SK-N-SH (cell line): ENCODE data around the gene DNAH14. TPM values are rescaled to one million over a fixed set of nuclear protein-coding genes. Genes with fewer than 3 reads are reported as not detected.
"Not testable (repeated sequence)": the region's sequence is repeated elsewhere in the genome, so short reads cannot be mapped to it uniquely, and the experiment has no call there.

Experiments
- CTCF ChIA-PET: fragments of 300-600, 350-600 bp; formaldehyde crosslinking; extraction: SDS; loops from one replicate; lab custom pipeline; 2021; lab: Yijun Ruan, JAX
- POLR2A ChIA-PET: fragments of 350-600 bp; sonication (Branson Sonifier 250); formaldehyde crosslinking; extraction: SDS; loops from one replicate; lab custom pipeline; 2020; ENCODE audit warnings: antibody characterized with exemption, inconsistent platforms; lab: Yijun Ruan, JAX
- DNase-seq: peaks from one replicate; pipeline ENCODE4 v3.0.0; 2012
- H2AFZ ChIP-seq: fragments of 200-600 bp; sonication (generic); 2 replicates; pipeline ENCODE4 v1.8.1; 2016; ENCODE audit warnings: antibody characterized with exemption, mild to moderate bottlenecking, low read depth
- H3F3A ChIP-seq: fragments of 200-600 bp; sonication (generic); replicated peaks from 2 replicates; pipeline ENCODE3; 2016; ENCODE audit warnings: antibody characterized with exemption, mild to moderate bottlenecking; ENCODE audit not compliant: insufficient read depth
- H3K27ac ChIP-seq, 2 experiments: fragments of 200-500 bp in 1 of 2; fragments of 200-600 bp in 1 of 2; sonication (Bioruptor generic) in 1 of 2; sonication (generic), shearing (Covaris generic) in 1 of 2; 2 replicates each; pipeline versions ENCODE4 v1.5.1 to v1.6.1; 2014 to 2016; ENCODE audit warnings: low read depth in 2 of 2, inconsistent platforms in 1 of 2, low read length in 1 of 2, mild to moderate bottlenecking in 1 of 2, mixed read lengths in 1 of 2
- H3K27me3 ChIP-seq: fragments of 200-600 bp; sonication (generic), shearing (Covaris generic); 2 replicates; pipeline ENCODE4 v1.6.1; 2016; ENCODE audit warnings: mixed run types; ENCODE audit not compliant: insufficient read depth
- H3K36me3 ChIP-seq, 2 experiments: fragments of 200-500 bp in 1 of 2; fragments of 200-600 bp in 1 of 2; sonication (Bioruptor generic) in 1 of 2; sonication (generic) in 1 of 2; replicated peaks in 1 of 2; 2 replicates each; pipeline versions ENCODE3 to v1.5.1; 2014 to 2016; ENCODE audit warnings: low read length in 1 of 2, mild to moderate bottlenecking in 1 of 2; ENCODE audit not compliant: insufficient read depth in 2 of 2, control insufficient read depth in 1 of 2
- H3K4me1 ChIP-seq, 2 experiments: fragments of 200-500 bp in 1 of 2; fragments of 200-600 bp in 1 of 2; sonication (Bioruptor generic) in 1 of 2; sonication (generic), shearing (Covaris generic) in 1 of 2; 2 replicates each; pipeline versions ENCODE4 v1.5.1 to v1.6.1; 2014 to 2016; ENCODE audit warnings: low read depth in 1 of 2, low read length in 1 of 2, mixed run types in 1 of 2; ENCODE audit not compliant: insufficient read depth in 2 of 2, control insufficient read depth in 1 of 2
- H3K4me2 ChIP-seq: fragments of 200-600 bp; sonication (generic), shearing (Covaris generic); 2 replicates; pipeline ENCODE4 v1.6.1; 2017; ENCODE audit warnings: mixed run types
- H3K4me3 ChIP-seq, 2 experiments: fragments of 200-500 bp in 1 of 2; fragments of 200-600 bp in 1 of 2; sonication (Bioruptor generic) in 1 of 2; sonication (generic), shearing (Covaris generic) in 1 of 2; 2 replicates each; pipeline versions ENCODE4 v1.5.1 to v1.8.1; 2014 to 2016; ENCODE audit warnings: low read depth in 2 of 2, inconsistent platforms in 1 of 2, low read length in 1 of 2, mild to moderate bottlenecking in 1 of 2, mixed read lengths in 1 of 2, moderate library complexity in 1 of 2
- H3K79me2 ChIP-seq: fragments of 200-600 bp; sonication (generic); 2 replicates; pipeline ENCODE4 v1.8.1; 2017; ENCODE audit warnings: mild to moderate bottlenecking; ENCODE audit not compliant: insufficient read depth
- H3K9ac ChIP-seq: fragments of 200-600 bp; sonication (generic); 2 replicates; pipeline ENCODE4 v1.6.1; 2017; ENCODE audit warnings: mixed run types
- H3K9me2 ChIP-seq: fragments of 200-600 bp; sonication (generic); 2 replicates; pipeline ENCODE4 v1.6.1; 2017; ENCODE audit warnings: mixed run types
- H3K9me3 ChIP-seq: fragments of 200-600 bp; sonication (generic); 2 replicates; pipeline ENCODE4 v1.6.1; 2017; ENCODE audit warnings: mixed run types, mild to moderate bottlenecking, moderate library complexity
- H4K20me1 ChIP-seq: fragments of 200-600 bp; sonication (generic); 2 replicates; pipeline ENCODE4 v1.6.1; 2017; ENCODE audit warnings: mild to moderate bottlenecking, mixed run types; ENCODE audit not compliant: insufficient read depth
- CTCF ChIP-seq: fragments of 200-600 bp; sonication (generic); IDR thresholded peaks from 2 replicates; pipeline ENCODE4 v1.6.1; 2017; ENCODE audit warnings: antibody characterized with exemption, mild to moderate bottlenecking, moderate library complexity
- EP300 ChIP-seq, 2 experiments: IDR thresholded peaks; 2 replicates each; pipeline versions ENCODE4 v1.4.0 to v1.6.1; 2012; ENCODE audit warnings: borderline replicate concordance in 1 of 2, low read depth in 1 of 2, low read length in 1 of 2
- IRF3 ChIP-seq: fragments of 150-350 bp; IDR thresholded peaks from 2 replicates; pipeline ENCODE4 v1.6.1; 2016; ENCODE audit warnings: mild to moderate bottlenecking, low read depth, low read length
- JUND ChIP-seq: IDR thresholded peaks from 2 replicates; pipeline ENCODE4 v1.4.0; 2012
- MXI1 ChIP-seq: IDR thresholded peaks from 2 replicates; pipeline ENCODE4 v1.6.1; 2012; ENCODE audit warnings: mild to moderate bottlenecking, low read depth, low read length, improper control_type of control experiment
- NFIC ChIP-seq: IDR thresholded peaks from 2 replicates; pipeline ENCODE4 v1.4.0; 2012; ENCODE audit warnings: borderline replicate concordance
- NRF1 ChIP-seq: IDR thresholded peaks from 2 replicates; pipeline ENCODE4 v1.6.1; 2012; ENCODE audit warnings: low read depth, mild to moderate bottlenecking, low read length
- RAD21 ChIP-seq: IDR thresholded peaks from 2 replicates; pipeline ENCODE4 v1.6.1; 2012; ENCODE audit warnings: mild to moderate bottlenecking, low read length
- RCOR1 ChIP-seq: fragments of 150-350 bp; IDR thresholded peaks from 2 replicates; pipeline ENCODE4 v1.6.1; 2017; ENCODE audit warnings: antibody characterized with exemption, low read length
- SIN3A ChIP-seq: IDR thresholded peaks from 2 replicates; pipeline ENCODE4 v1.6.1; 2012; ENCODE audit warnings: low read depth, mild to moderate bottlenecking, low read length, moderate library complexity, borderline replicate concordance
- TCF12 ChIP-seq: IDR thresholded peaks from 2 replicates; pipeline ENCODE4 v1.4.0; 2012
- WGBS: methylation state at CpG from one replicate; pipeline ENCODE4 v1.1.6; 2017; ENCODE audit warnings: low lambda C conversion rate; 5-methylcytosine and 5-hydroxymethylcytosine counted together
- polyA plus RNA-seq, 3 experiments: library from polyadenylated mRNA; depleted of rRNA; stranded (reverse); fragments of >200 nt; gene quantifications; 2 replicates each; pipeline ENCODE4 v1.2.3, GENCODE V29; 2012

DNAH14 gene
- polyA plus RNA-seq, 1 of the 3 experiments (the other 2 are of a cell fraction): 8.0 TPM

GRCh38 chr1:225332686-225333085, 403.2 kb downstream of the DNAH14 start:
- CTCF ChIA-PET: interaction anchor here (1.1 to 3.1 kb wide), 3 partner anchors 13 to 32 kb away, joined by 3 to 17 read pairs (median 4); no protein-coding TSS in a partner anchor
- H3K4me1 ChIP-seq: no peaks in the 10 kb centered on the region

GRCh38 chr1:225335098-225335778, 405.8 kb downstream of the DNAH14 start:
- H3K4me3 ChIP-seq, H3K27me3 ChIP-seq, POLR2A ChIA-PET, H3K27ac ChIP-seq, DNase-seq, H3K9me3 ChIP-seq, H2AFZ ChIP-seq, H4K20me1 ChIP-seq, H3K79me2 ChIP-seq, CTCF ChIA-PET, H3K9me2 ChIP-seq, H3K9ac ChIP-seq, H3K36me3 ChIP-seq, H3K4me2 ChIP-seq, H3K4me1 ChIP-seq: not testable (repeated sequence)
- peaks cover 15% of the 10 kb centered on the region for H3F3A ChIP-seq
- WGBS: 62% methylated on average over 18 of the region's 18 CpGs

More at GRCh38 chr1:225332686-225333085, 403.2 kb downstream of the DNAH14 start:
- Histone ChIP-seq H3K9me2 (no peaks in the 10 kb centered on the region), H3K27me3 (no peaks in the 10 kb centered on the region), H3F3A (peaks cover 15% of the 10 kb centered on the region), H3K36me3 (no peaks in the 10 kb centered on the region), H3K9ac (no peak overlapping the region), H4K20me1 (no peaks in the 10 kb centered on the region), H3K79me2 (no peaks in the 10 kb centered on the region), H3K4me2 (no peak overlapping the region), H2AFZ (no peak overlapping the region), H3K4me3 (no peak overlapping the region), H3K27ac (no peak overlapping the region), H3K9me3 (no peaks in the 10 kb centered on the region)
- 80% methylated on average over 1 of the region's 1 CpG for WGBS
- POLR2A ChIA-PET: no interaction called here
- no peak for DNase-seq
- TF ChIP-seq NRF1 (no peak), SIN3A (no peak), TCF12 (no peak), MXI1 (no peak), RCOR1 (no peak), EP300 (IDR thresholded peaks at IDR 0.05; ENCODE audit: borderline replicate concordance in 1 of 2, low read depth in 1 of 2, low read length in 1 of 2) (no peak), IRF3 (no peak), RAD21 (no peak), CTCF (no peak), NFIC (no peak), JUND (no peak)
